Measurements from ENCODE around the gene ZNF407.

Gene ZNF407

DNA sequence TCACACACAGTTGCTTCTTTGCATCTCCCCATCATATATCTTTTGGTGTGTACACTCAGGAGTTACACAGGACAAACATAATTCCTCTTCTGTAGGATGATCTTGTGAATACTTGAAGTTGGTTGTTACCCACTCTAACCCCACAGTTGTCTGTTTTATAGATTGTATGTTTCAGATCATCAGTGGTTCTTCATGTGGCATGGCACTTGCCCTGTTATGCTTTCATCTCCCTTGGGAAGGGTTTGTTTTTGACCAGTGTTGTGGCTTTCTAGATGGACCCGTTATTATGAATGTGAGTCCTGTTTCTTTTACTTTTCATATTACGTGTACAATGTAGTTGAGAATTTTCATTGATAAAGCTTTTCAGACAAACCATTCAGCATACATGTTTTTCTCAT, 82.0 kb downstream of the ZNF407 start:
- DNase-seq = no peak

DNA sequence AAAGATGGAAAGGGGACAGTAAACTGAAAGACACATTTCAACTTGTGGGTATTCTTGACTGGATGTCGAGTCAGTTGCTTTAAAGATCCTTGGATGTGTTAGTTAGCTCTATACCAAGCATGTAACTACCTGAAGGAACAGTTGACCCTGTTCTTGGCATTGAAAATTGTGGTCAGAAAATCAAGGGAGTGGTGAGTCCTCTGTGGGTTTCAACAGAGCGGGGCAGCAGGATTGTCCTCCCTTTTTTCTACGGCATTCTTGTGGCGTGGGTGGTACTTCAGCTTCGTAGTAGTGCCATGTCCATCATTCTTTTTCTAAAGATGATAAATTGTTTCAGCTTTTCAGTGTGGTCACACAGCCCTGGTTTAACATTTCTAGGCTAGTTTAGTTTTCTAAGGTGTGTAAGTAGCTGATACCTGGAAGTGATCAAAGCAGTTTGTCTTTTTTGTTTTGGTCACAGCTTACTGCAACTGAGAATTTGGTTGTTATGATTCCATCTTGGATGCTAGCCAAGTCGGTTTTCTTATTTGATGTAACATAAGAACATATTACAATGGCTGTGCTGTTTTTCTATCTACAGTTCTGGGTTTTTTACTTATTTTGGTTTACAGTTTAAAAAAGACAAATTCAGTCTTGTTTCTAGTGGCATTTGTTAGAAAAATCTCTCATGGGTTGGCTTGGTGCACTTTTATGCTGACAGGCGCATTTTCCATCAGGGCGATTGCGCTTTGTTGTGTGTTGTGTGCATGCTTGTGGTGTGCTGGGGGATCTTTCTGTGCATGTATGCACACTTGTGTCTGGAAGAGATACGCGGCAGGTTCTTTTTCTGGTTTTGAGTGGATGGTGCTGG, 84.7 kb downstream of the ZNF407 start:
- DNase-seq = no peak

DNA sequence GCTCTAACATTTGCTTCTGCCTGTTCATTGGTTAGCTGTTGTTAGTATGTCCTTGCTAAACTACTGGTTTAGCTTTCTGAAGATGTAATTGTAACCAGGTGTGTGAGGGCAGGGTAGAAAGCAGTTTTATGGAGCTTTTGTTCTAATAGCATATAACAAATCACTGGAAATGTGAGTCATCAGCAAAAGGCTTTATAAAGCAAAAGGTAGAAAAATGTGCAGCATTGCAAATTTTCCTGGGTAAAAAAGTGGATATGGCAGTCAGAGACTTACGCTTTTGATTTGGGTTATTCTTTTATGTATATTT, 85.3 kb downstream of the ZNF407 start:
- no peak for DNase-seq

DNA sequence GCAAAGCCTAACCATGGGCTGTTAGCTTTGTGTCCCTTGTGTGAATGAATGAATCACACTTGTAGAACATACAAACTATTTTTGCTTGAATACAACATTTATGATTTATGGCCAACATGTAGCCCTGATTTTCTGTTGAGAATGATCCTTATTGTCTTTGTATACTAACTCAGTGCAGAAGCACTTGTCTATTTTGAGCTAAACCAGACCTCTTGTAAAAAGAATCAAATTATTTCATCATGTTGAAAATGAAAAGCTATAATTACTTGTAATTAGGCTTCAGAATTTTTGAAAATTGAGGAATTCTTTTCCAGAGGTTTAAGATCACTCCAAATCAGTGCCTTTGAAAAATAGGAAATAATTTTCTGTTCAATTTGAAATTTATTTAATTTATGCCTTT, 85.9 kb downstream of the ZNF407 start:
- no peak for DNase-seq

DNA sequence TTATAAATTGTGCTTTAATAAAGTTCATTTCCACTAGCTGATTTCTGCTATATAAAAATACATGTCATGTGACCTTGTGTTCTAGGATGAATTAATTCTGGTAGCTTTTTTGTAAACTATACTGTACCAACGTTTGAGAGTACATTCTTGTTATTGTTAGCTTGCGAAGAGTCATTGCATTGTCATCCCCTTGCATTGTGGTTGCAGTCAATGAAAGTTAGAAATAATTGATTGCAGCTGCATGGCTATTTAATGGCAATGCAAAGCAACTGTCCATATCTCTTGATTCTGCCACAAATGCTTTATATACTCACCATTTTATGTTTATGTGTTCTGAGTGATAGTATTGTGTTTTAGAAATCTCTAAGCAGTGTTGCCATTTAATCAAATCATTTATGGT, 91.6 kb downstream of the ZNF407 start:
- DNase-seq = no peak

DNA sequence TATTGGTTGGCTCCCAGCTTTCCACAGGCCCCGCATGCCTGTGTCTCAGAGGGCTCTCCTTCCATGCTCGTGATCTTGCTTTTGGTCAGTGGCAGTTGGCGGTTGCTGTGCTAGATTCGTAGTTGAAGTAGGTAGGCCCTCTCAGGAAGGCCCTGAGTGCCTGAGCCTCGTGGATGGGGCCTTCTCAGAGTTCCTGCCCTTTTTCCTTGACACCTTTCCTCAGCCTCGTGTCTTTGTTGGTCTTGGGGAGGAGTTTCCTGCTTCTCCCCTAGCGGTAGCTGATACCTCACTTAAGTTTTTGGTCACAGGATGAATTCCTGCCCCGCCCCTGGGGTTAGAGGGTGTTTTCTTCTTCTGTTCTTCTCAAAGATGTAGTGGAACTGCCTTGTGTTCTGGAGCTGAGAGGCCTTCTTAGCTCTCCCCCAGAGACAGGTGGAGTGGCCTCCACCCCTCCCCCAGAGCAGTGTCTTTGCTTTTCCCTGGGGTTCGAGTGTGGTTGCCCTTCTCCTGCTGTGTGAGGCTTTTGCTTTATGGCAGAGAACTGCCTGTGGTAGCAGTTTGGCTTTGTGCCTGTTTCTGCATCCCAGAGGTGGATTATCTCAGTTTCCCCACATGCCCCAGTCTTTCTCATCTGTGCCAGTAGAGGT, 94.8 kb downstream of the ZNF407 start:
- DNase-seq = no peak

DNA sequence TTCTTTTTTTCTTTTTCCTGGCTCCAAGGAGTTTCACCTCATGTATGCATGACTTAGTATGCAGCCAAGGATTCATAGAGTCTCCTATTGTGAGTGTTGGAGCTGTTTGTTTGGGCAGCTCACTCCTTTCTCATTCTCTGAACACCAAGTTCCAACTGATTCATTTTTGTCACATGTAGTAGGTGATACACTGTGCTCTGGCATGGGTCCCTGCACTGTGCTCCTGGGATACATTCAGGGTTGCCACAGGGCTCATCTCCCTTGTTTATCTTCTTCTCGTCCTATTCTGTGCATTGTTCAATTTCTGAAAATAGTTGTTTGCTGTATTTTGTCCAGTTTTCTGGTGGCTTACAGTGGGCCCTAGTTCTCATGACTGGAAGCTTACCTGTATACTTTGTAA, 96.8 kb downstream of the ZNF407 start:
- no peak for DNase-seq

DNA sequence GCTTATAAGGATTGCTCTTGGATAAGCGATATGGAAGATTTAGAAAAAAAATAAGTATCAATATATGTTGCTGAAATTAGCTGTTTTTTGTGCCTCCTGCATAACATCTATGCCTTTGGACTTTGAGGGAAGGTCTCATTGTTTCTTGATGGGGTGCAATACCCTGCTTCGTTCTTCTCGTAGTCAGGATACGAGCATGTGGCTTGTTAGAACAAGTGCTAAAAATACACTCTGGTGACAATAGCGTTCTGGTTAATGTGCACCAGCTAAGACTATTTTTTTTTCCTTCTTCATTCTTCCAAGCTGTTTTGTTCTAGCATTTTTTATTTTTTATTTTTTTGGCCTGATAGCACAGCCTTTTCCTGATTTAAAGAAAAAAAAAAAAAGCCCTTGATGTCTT, 97.5 kb downstream of the ZNF407 start:
- no peak for DNase-seq

DNA sequence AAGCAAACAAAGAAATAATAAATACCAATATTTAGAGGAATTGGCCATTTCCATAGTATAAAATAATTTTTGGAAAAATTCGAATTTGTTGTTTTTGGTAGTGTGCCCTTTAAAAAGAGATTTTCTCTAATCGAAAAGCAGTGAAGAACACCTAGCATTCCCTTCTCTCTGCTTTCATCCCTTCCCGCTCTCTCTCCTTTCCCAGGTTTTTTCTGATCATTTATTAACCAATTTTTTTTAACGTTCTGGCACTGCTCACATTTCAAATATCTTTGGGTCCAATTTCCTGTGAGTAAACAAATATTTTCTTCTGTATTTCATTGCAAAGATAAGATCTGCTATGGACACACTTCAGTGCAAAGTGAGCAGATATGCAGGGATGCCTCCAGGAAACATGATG, 101.2 kb downstream of the ZNF407 start:
- no peak for DNase-seq

DNA sequence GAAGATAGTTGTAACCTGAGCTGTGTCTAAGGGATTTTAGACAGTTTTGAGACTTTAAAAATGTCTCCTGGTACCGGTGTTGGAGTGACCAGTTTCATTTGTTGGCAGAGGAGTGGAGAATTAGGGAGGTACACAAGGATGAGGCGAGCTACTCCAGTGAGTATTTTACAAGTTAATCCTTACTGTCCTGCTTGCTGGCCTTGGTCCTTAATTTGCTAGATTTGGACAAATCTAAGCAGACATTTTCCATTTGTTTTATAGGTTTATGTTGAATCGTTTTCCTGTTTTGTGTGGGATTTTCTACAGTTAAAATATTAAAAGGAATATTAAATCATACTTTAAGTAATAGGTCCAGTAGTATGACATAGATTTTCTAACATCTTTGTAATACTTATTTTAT, 101.8 kb downstream of the ZNF407 start:
- DNase-seq = no peak

DNA sequence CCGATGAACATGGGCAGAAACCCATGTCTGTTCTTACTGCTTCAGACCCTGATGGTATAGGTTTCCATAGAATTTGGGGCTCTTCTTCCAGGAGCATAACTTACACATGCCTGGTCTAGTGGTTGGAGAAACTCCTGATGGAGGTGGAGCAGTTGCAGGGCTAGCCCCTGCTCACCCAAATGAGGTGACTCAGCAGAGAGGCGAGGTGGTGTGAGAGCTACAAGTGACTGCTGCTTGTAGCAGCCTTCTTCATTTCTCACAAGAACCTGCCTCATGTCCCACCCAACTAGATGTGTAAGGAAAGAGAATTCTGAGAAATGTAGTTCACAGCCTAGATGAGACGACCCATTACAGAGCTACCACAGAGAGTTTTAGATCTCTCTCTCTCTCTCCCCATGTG, 105.3 kb downstream of the ZNF407 start:
- no peak for DNase-seq

DNA sequence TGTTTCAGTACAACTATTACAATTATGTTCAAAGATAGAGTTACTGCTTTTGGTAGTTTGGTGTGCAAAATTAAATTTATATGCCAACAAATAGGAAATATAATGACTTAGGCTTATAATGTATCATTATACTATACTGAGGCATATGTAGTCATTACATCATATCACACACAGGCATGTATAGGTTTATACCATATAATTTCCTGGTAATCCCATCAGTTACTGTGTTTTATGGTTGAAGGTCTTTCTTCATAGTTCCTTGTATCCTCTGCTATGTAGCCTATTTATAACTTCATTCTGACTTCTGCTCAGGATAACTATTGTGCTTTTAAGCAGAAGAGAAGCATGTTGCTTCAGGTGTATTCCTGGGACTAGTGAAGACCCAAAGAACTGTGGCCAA, 110.5 kb downstream of the ZNF407 start:
- DNase-seq = no peak

DNA sequence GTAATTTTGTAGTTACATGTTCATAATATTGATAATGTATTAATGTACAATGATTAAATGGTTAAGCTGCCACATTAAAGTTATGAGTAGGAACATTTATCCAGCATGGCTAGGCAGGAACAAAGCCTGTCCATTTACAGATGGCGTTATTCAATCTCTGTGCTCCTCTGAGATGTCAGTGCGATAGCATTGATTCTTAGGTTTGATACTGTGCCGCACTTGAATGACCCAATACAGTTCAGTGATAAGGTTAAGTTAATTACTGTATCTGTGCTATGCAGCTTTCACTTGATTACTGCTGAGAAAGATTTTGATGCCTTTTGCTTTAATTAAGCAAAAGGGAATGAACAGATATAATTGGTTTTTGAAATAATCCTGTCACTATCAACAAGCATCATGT, 111.8 kb downstream of the ZNF407 start:
- DNase-seq = no peak

DNA sequence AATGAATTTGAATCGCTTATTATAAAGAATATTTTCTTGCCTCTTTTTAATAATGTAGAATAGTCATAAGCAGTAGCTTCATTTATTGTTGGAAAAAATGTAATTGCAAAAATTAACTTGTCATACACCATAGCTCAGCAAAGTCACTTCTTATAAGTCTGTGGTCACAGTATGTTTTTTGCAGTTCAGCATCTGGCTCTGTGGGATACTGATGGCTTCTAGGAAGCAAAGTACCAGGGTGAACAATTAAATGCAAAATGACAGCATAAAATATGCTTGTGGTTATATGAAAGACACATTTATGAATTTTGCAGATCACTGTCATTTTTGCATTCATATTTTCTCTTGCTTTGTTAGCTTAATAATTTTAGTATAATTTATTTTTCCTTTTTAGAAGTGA, 116.5 kb downstream of the ZNF407 start:
- no peak for DNase-seq

DNA sequence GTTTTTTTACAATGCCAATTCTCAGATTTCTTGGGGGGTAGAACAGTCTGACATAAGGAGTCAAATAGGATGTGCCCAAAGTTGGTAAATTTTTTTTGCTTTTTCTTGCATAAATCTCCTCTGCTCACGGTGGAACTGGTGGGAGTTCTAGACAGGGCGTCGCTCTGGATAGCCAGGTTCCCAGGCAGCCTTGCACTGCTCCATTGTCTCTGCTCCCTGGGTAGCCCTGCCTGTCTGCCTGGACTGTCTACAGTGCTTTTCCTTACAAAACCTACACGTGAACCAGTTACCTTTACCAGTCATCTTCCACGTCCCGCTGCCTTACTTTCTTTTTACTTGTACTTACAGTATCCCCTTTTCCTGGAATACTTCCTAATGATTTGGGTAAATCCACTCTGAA, 117.1 kb downstream of the ZNF407 start:
- DNase-seq = no peak

DNA sequence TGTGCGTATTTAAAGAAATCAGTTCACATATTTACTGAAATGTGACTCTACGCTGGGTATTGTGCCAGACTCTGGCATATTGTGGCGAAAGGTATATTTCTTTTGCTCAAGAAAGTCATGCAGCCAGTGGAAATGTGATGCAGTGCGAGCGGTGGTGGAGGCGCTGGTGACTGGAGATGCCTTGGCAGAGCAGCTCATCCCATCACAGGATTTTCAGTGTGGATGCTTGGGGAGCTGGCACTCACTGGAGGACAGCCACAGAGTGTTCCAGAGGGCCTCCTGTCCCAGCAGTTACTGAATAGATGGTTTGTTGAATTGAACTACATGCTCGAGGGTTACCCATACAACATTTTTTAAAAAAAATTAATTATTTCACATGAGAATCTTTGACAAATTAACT, 117.6 kb downstream of the ZNF407 start:
- no peak for DNase-seq

DNA sequence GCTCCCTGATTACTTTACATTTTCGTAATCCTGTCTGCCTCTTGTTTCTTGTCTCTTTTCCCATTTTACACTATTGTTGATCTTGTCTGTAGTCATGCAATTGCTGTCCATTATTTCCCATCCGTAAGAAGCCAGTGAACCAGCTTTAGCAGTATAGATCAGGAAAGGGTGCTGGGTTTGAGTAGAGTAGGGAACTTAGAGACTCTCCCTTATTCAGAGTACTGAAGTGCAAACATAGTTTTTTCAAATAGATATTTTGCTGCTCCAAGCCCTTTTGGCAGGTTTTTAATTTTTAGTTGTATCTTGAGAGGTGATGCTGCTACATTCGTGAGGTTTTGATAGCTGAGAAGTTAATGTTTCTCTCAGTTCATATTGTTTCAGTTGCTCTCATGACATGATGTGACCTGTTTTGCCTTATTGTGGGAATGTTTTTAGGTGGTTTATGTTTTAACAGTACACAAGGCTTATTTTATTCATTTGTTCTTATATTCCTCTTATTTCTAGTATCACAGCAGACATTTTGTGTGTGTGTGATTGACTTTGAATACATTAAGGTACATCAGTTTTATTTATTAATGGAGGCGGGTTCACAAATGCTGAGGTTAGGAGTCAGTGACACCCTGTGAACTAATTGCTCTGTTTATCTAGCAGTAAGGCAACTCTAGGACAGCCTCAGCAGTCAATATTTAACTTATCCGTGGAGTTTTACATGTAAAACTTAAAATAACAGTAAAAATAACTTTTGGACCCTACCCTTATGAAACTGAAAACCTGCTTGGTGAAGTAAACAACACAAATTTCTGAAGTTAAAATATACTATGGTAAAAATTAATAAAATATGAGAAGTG, 118.4 kb downstream of the ZNF407 start:
- no peak for DNase-seq

DNA sequence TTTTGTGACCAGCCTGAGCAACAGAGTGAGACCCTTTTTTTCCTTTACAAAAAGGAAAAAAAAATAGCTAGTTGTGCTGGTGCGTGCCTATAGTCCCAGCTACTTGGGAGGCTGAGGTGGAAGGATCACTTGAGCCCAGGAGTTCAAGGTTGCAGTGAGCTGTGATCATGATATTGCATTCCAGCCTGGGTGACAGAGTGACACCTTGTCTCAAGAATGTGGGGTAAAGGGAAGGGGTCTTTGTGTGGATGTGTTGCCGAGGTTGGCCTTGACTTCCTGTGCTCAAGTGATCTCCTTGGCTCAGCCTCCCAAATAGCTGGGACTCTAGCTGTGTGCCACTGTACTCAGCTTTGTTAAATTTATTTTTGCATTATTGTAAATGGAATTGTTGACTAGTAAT, 120.6 kb downstream of the ZNF407 start:
- no peak for DNase-seq

DNA sequence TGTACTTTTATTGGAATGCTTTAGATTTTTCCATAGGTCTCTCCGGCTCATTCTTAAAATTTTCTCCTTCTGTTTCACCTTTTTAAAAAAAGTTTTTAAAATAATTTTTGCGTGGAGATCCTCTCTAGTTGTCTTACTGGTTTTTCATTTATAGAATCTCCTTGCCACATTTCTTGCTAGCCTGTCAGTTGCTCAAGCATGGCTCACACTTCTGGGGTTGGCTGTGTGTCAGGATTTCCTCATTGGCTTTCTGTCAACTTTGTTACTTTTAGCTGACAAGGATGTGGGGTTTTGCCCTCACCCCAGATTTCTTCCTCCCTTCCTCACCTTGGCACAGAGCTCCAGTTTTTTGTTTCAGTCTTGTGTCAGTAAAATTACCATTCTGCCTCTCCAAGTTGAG, 124.6 kb downstream of the ZNF407 start:
- DNase-seq = no peak

DNA sequence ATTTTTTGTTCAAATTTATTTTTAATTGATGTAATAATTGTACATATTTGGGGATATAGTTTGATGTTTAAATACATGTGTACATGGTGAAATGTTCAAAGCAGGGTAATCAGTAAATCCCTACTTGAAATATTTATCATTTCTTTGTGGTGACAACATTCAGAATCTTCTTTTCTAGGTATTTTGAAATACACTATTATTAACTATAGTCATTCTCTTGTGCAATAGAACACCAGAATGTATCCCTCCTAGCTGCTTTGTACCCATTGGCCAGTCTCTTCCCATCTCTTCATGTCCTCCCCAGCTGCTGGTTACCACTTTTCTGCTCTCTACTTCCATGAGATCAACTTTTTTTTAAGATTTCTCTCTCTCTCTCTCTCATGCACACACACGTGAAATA, 126.5 kb downstream of the ZNF407 start:
- DNase-seq = no peak

DNA sequence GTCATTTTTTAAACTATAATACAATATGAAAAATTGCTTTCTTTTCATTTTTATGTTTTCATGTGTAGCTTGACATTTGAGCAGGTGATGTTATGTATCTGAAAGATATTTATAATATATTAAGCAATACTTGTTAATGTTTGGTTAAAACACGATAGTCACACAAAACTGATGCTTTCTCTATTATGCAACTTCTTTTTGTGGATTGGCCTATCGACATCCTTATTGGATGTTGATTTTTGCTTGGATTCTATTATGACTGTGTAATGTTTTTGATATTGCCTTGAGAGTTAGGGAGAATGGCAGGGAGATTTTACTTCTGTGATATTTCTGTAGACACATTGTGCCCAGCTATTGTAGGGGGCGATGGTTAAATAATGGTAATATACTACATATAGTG, 128.0 kb downstream of the ZNF407 start:
- no peak for DNase-seq

DNA sequence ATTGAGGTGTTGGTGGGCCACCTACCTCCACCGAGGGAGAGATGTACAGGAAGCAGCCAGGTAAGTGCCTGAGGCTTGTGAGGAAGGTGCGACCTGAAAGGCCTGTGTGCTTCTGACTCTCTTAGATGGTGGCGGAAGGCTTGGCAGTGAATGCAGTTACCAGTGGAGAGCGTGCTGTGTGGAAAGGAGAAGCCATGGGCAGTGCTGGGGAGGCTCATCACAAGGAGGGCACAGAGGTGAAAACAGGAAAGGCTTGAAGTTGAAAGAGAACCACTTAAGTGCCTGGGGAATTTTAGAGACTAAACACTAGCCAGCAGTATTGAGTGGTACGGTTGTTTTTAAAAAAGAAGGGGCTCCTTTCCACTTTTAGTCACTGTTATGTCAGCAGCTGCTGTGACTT, 130.9 kb downstream of the ZNF407 start:
- no peak for DNase-seq

DNA sequence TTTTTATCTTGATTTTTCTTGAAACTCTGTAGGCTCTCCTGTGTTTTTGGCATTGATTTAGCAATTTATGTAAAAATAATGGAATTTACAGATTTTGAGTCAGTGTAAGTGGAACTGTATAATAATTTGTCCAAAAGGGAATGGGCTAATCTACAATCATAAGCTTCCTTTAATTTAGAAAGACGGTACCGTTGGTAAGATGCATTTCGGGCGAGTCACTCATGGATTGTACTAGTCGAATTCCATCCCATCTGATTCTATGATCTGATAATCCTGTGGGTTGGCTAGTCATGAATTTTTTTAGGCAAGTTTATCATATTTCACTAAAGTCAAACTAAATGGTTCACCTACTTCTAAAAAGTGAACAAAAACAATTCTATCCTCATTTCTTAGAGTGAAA, 133.4 kb downstream of the ZNF407 start:
- DNase-seq = no peak

DNA sequence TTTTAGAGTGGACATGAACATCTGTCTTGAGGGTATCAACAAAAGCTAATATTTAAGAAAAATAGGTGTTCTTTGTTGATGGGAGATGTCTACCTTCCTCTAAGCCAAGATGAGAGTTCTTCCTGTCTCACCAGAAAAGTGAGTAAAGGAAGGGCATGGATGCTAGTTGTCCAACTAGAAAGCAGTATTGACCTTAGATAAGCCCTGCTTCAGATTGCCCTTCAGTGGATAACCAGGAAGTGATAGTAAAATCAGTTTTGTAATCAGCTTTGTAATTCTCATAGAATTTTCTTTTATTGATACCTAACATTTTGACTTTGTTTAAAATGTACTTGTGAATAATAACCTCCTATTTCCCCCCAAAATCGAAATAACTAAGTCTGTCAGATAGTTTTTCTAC, 134.7 kb downstream of the ZNF407 start:
- no peak for DNase-seq

Data from NCI-H524 (cell line).